Measurements from ENCODE around the gene FTCD.

The FTCD gene

GRCh38 chr21:46168659-46169386, 13.4 kb upstream of the FTCD start:
- H3K4me3 ChIP-seq (ENCODE audit: severe bottlenecking) = no peak overlapping the region
- no peak overlapping the region for H3K27ac ChIP-seq (ENCODE audit: poor library complexity, severe bottlenecking)
- H3K9me3 ChIP-seq (ENCODE audit: severe bottlenecking) = no peaks in the 10 kb centered on the region
- DNase-seq (ENCODE audit: low spot score) = no peak
- ATAC-seq (ENCODE audit: low read depth) = peak; percentile 31; the same call in 1 of the 3 replicates
- no peaks in the 10 kb centered on the region for H3K27me3 ChIP-seq (ENCODE audit: insufficient read depth, poor library complexity, severe bottlenecking)
- no peak for TF ChIP-seq CTCF (IDR thresholded peaks at IDR 0.05; ENCODE audit: poor library complexity, severe bottlenecking)
- H3K36me3 ChIP-seq (ENCODE audit: low read depth) = peaks cover 3% of the 10 kb centered on the region; the same call in 1 of the 2 replicates
- H3K4me1 ChIP-seq (ENCODE audit: insufficient read depth, poor library complexity, severe bottlenecking) = no peaks in the 10 kb centered on the region

- Histone ChIP-seq H3K27ac (ENCODE audit: poor library complexity, severe bottlenecking) (no peak overlapping the region), H3K27me3 (ENCODE audit: insufficient read depth, poor library complexity, severe bottlenecking) (no peaks in the 10 kb centered on the region), H3K36me3 (ENCODE audit: low read depth) (peaks cover 6% of the 10 kb centered on the region; the same call in 1 of the 2 replicates), H3K9me3 (ENCODE audit: severe bottlenecking) (no peaks in the 10 kb centered on the region), H3K4me1 (ENCODE audit: insufficient read depth, poor library complexity, severe bottlenecking) (no peaks in the 10 kb centered on the region), H3K4me3 (ENCODE audit: severe bottlenecking) (no peak overlapping the region)
- DNase-seq (ENCODE audit: low spot score) (peak; percentile 64), ATAC-seq (ENCODE audit: low read depth) (no peak; the same call in 2 of the 3 replicates)
- TF ChIP-seq CTCF (IDR thresholded peaks at IDR 0.05; ENCODE audit: poor library complexity, severe bottlenecking) = no peak
Observed at GRCh38 chr21:46168238-46168637, 12.9 kb upstream of the FTCD start.

- Histone ChIP-seq H3K27ac (ENCODE audit: poor library complexity, severe bottlenecking) (no peak overlapping the region), H3K4me1 (ENCODE audit: insufficient read depth, poor library complexity, severe bottlenecking) (no peaks in the 10 kb centered on the region), H3K36me3 (ENCODE audit: low read depth) (peaks cover 6% of the 10 kb centered on the region; the same call in 1 of the 2 replicates), H3K9me3 (ENCODE audit: severe bottlenecking) (no peaks in the 10 kb centered on the region), H3K4me3 (ENCODE audit: severe bottlenecking) (no peak overlapping the region), H3K27me3 (ENCODE audit: insufficient read depth, poor library complexity, severe bottlenecking) (no peaks in the 10 kb centered on the region)
- ATAC-seq (ENCODE audit: low read depth) = no peak
- no peak for TF ChIP-seq CTCF (IDR thresholded peaks at IDR 0.05; ENCODE audit: poor library complexity, severe bottlenecking)
- DNase-seq (ENCODE audit: low spot score) = no peak
Observed at GRCh38 chr21:46165098-46165497, 9.7 kb upstream of the FTCD start.

- DNase-seq (ENCODE audit: low spot score) (no peak), ATAC-seq (ENCODE audit: low read depth) (no peak)
- no peak overlapping the region for H3K4me3 ChIP-seq (ENCODE audit: severe bottlenecking)
- no peaks in the 10 kb centered on the region for H3K27me3 ChIP-seq (ENCODE audit: insufficient read depth, poor library complexity, severe bottlenecking)
- H3K4me1 ChIP-seq (ENCODE audit: insufficient read depth, poor library complexity, severe bottlenecking) = no peaks in the 10 kb centered on the region
- H3K27ac ChIP-seq (ENCODE audit: poor library complexity, severe bottlenecking) = no peak overlapping the region
- peaks cover 6% of the 10 kb centered on the region; the same call in 1 of the 2 replicates for H3K36me3 ChIP-seq (ENCODE audit: low read depth)
- no peaks in the 10 kb centered on the region for H3K9me3 ChIP-seq (ENCODE audit: severe bottlenecking)
- no peak for TF ChIP-seq CTCF (IDR thresholded peaks at IDR 0.05; ENCODE audit: poor library complexity, severe bottlenecking)
Observed at GRCh38 chr21:46163380-46163779, 8.0 kb upstream of the FTCD start.

All from RWPE2 (cell line).